NCI-H524 (cell line): ENCODE results near the gene OXSR1.
"Not testable (repeated sequence)": the region's sequence is repeated elsewhere in the genome, so short reads cannot be mapped to it uniquely, and the experiment has no call there.

Experiments
- DNase-seq, 2 experiments: peaks; one replicate each; lab custom pipeline; 2025; lab: John Stamatoyannopoulos, UW

Gene OXSR1

GRCh38 chr3:38127611-38128302, 37.6 kb upstream of the OXSR1 start:
- no peak for DNase-seq

GRCh38 chr3:38128303-38128655, 37.1 kb upstream of the OXSR1 start:
- DNase-seq: no peak

- DNase-seq: no peak
Observed at GRCh38 chr3:38129058-38129457, 36.3 kb upstream of the OXSR1 start.

GRCh38 chr3:38130631-38131065, 34.7 kb upstream of the OXSR1 start:
- no peak for DNase-seq

GRCh38 chr3:38131621-38132369, 33.5 kb upstream of the OXSR1 start:
- peak in 1 of 2 experiments; percentile 40 for DNase-seq

- DNase-seq: no peak
Observed at GRCh38 chr3:38133209-38133556, 32.2 kb upstream of the OXSR1 start.

- DNase-seq: no peak
Observed at GRCh38 chr3:38133557-38134405, 31.6 kb upstream of the OXSR1 start.

GRCh38 chr3:38134517-38135143, 30.7 kb upstream of the OXSR1 start:
- DNase-seq: not testable (repeated sequence)

GRCh38 chr3:38135621-38136277, 29.6 kb upstream of the OXSR1 start:
- DNase-seq: not testable (repeated sequence)

GRCh38 chr3:38136393-38136776, 29.0 kb upstream of the OXSR1 start:
- DNase-seq: peak; percentile 20 to 44

- peak; percentile 96 to 98 for DNase-seq
Observed at GRCh38 chr3:38136777-38137614, 28.3 kb upstream of the OXSR1 start, which contains the start of gene ACAA1. TSS of gene ACAA1 (minus strand) at chr3:38137127. CDS start at chr3:38137035, 92 bp downstream.

GRCh38 chr3:38137615-38138348, 27.6 kb upstream of the OXSR1 start:
- peak in 1 of 2 experiments; percentile 48 for DNase-seq

GRCh38 chr3:38138349-38139190, 26.8 kb upstream of the OXSR1 start, which contains the start of gene MYD88:
TSS of gene MYD88 (plus strand) at chr3:38138661. CDS start at chr3:38138701, 40 bp downstream.
- DNase-seq: peak in 1 of 2 experiments; percentile 55

GRCh38 chr3:38139191-38139590, 26.1 kb upstream of the OXSR1 start:
- DNase-seq: peak in 1 of 2 experiments; percentile 34

GRCh38 chr3:38139652-38140051, 25.7 kb upstream of the OXSR1 start:
- DNase-seq: no peak

GRCh38 chr3:38140326-38141172, 24.8 kb upstream of the OXSR1 start:
- no peak for DNase-seq

- no peak for DNase-seq
Observed at GRCh38 chr3:38141173-38141951, 24.0 kb upstream of the OXSR1 start.
